Calu3 (cell line): ENCODE measurements around the gene CTNNBL1. TPM values are rescaled to one million over a fixed set of nuclear protein-coding genes. Genes with fewer than 3 reads are reported as not detected.

Experiments
- BruUV-seq: library from RNA; stranded (reverse); fragments of 400-500 nt; replicated peaks from 2 replicates; lab custom pipeline; 2021; lab: Mats Ljungman, UMichigan
- CTCF ChIA-PET: fragments of 300-600 bp; sonication (Branson Sonifier 250); formaldehyde crosslinking; loops from one replicate; lab custom pipeline; 2022; ENCODE audit warnings: antibody characterized with exemption; lab: Charles Lee
- DNase-seq: peaks from one replicate; pipeline ENCODE4 v3.0.0; 2022
- H3K27ac Mint-ChIP-seq: one replicate; pipeline ENCODE4 v1.8.0; 2022; ENCODE audit warnings: mixed read lengths; ENCODE audit not compliant: unreplicated experiment
- H3K27me3 Mint-ChIP-seq: one replicate; pipeline ENCODE4 v1.8.0; 2022; ENCODE audit warnings: mixed read lengths; ENCODE audit not compliant: unreplicated experiment
- H3K36me3 Mint-ChIP-seq: one replicate; pipeline ENCODE4 v1.8.0; 2022; ENCODE audit warnings: mild to moderate bottlenecking, moderate library complexity, mixed read lengths; ENCODE audit not compliant: insufficient read depth, unreplicated experiment
- H3K4me1 Mint-ChIP-seq: one replicate; pipeline ENCODE4 v1.8.0; 2022; ENCODE audit warnings: mild to moderate bottlenecking, low read depth, mixed read lengths; ENCODE audit not compliant: unreplicated experiment
- H3K4me3 Mint-ChIP-seq: one replicate; pipeline ENCODE4 v1.8.0; 2022; ENCODE audit warnings: mild to moderate bottlenecking, low read depth, moderate library complexity, mixed read lengths; ENCODE audit not compliant: unreplicated experiment
- H3K9me3 Mint-ChIP-seq: one replicate; pipeline ENCODE4 v1.8.0; 2022; ENCODE audit warnings: low read depth, mixed read lengths; ENCODE audit not compliant: unreplicated experiment
- CTCF ChIP-seq: fragments of 200-600 bp; IDR thresholded peaks from one replicate; pipeline ENCODE4 v1.8.0; 2022; ENCODE audit warnings: antibody characterized with exemption; ENCODE audit not compliant: unreplicated experiment
- intact Hi-C: fragments of 100-400 bp; cut with micrococcal nuclease; formaldehyde crosslinking; loops from one replicate; pipeline ENCODE4 v1.10.0; 2022; ENCODE audit not compliant: unreplicated experiment
- total RNA-seq: library from RNA; stranded (reverse); gene quantifications from 2 replicates; pipeline ENCODE4 v1.2.3, GENCODE V29; 2022

CTNNBL1 gene
- total RNA-seq, 1 experiment from 2014 or later, result 106 TPM

GRCh38 chr20:37725165-37725564 is 31.3 kb downstream of the CTNNBL1 start:
- H3K27me3 Mint-ChIP-seq, result no peaks in the 10 kb centered on the region
- H3K4me3 Mint-ChIP-seq, result no peak overlapping the region
- intact Hi-C loops, result no loop called here
- H3K9me3 Mint-ChIP-seq, result peaks cover 2% of the 10 kb centered on the region
- no peak overlapping the region for H3K27ac Mint-ChIP-seq
- H3K4me1 Mint-ChIP-seq, result peaks cover 14% of the 10 kb centered on the region
- no TSS peak for BruUV-seq
- CTCF ChIA-PET, result no interaction called here
- no peak for TF ChIP-seq CTCF
- DNase-seq, result no peak
- no peaks in the 10 kb centered on the region for H3K36me3 Mint-ChIP-seq

- DNase-seq, result no peak
- Mint-ChIP-seq H3K4me3 (no peak overlapping the region), H3K4me1 (peaks cover 9% of the 10 kb centered on the region), H3K36me3 (no peaks in the 10 kb centered on the region), H3K27ac (no peak overlapping the region), H3K9me3 (peaks cover 2% of the 10 kb centered on the region), H3K27me3 (no peaks in the 10 kb centered on the region)
- intact Hi-C loops, result no loop called here
- TF ChIP-seq CTCF, result no peak
- BruUV-seq, result no TSS peak
- CTCF ChIA-PET, result interaction anchor here (0.7 kb wide), 1 partner anchor 10 kb away, joined by 3 read pairs; no protein-coding TSS in a partner anchor
These were observed 32.0 kb downstream of the CTNNBL1 start for GRCh38 chr20:37725855-37726254.

GRCh38 chr20:37726321-37726720 is 32.5 kb downstream of the CTNNBL1 start:
- intact Hi-C loops, result no loop called here
- no peak for DNase-seq
- Mint-ChIP-seq H3K4me1 (peaks cover 5% of the 10 kb centered on the region), H3K27me3 (no peaks in the 10 kb centered on the region), H3K36me3 (no peaks in the 10 kb centered on the region), H3K4me3 (no peak overlapping the region), H3K27ac (no peak overlapping the region), H3K9me3 (peaks cover 2% of the 10 kb centered on the region)
- CTCF ChIA-PET, result interaction anchor here (1.1 kb wide), 1 partner anchor 573 kb away, joined by 3 read pairs; no protein-coding TSS in a partner anchor
- TF ChIP-seq CTCF, result no peak
- BruUV-seq, result no TSS peak

- Mint-ChIP-seq H3K27me3 (no peaks in the 10 kb centered on the region), H3K9me3 (no peaks in the 10 kb centered on the region), H3K36me3 (no peaks in the 10 kb centered on the region), H3K4me3 (no peak overlapping the region), H3K27ac (no peak overlapping the region), H3K4me1 (no peaks in the 10 kb centered on the region)
- intact Hi-C loops, result no loop called here
- CTCF ChIA-PET, result interaction anchor here (0.6 to 1.1 kb wide), 2 partner anchors 15 to 572 kb away, joined by 3 read pairs; no protein-coding TSS in a partner anchor
- DNase-seq, result no peak
- no peak for TF ChIP-seq CTCF
- BruUV-seq, result no TSS peak
These were observed 33.4 kb downstream of the CTNNBL1 start for GRCh38 chr20:37726971-37727956.
